Daoy (cell line): Measurements from ENCODE around the gene NOL9. TPM values are rescaled to one million over a fixed set of nuclear protein-coding genes. Genes with fewer than 3 reads are reported as not detected.
A peak's percentile ranks its signal among the peaks of the same experiment; 100 is the strongest.
"Not testable (repeated sequence)": the region's sequence is repeated elsewhere in the genome, so short reads cannot be mapped to it uniquely, and the experiment has no call there.

ENCODE experiments used
- DNase-seq: peaks from one replicate; pipeline ENCODE4 v3.0.0-alpha.2; 2015; ENCODE audit warnings: low read depth
- total RNA-seq: library from RNA; depleted of rRNA; stranded (reverse); fragments of >200 nt; shearing (Covaris generic); gene quantifications from 2 replicates; pipeline ENCODE4 v1.2.3, GENCODE V29; 2014; rRNA removed

NOL9 gene
- total RNA-seq = 29.9 and 42.1 TPM in 2 replicates

- peak; percentile 95 for DNase-seq
These were observed at the start of gene NOL9 for GRCh38 chr1:6554031-6554906. Gene NOL9, minus strand, starts transcription at chr1:6554513. Its CDS starts 11 bp downstream, at chr1:6554502.

GRCh38 chr1:6603238-6603914 lies 49.1 kb upstream of the NOL9 start:
- DNase-seq = peak; percentile 69

- DNase-seq = peak; percentile 95
These were observed 48.4 kb upstream of the NOL9 start, which contains the start of gene KLHL21 for GRCh38 chr1:6602669-6603237. Gene KLHL21, minus strand, starts transcription at chr1:6602869. Its CDS starts 52 bp downstream, at chr1:6602817.

GRCh38 chr1:6601923-6602668 lies 47.8 kb upstream of the NOL9 start:
- DNase-seq = no peak

- DNase-seq = peak; percentile 97
These were observed 47.0 kb upstream of the NOL9 start for GRCh38 chr1:6601049-6601922.

- DNase-seq = no peak
These were observed 46.2 kb upstream of the NOL9 start for GRCh38 chr1:6600410-6601048.

- not testable (repeated sequence) for DNase-seq
These were observed 45.7 kb upstream of the NOL9 start for GRCh38 chr1:6599991-6600390.

- DNase-seq = no peak
These were observed 45.0 kb upstream of the NOL9 start for GRCh38 chr1:6599141-6599975.

GRCh38 chr1:6597777-6598131 lies 43.4 kb upstream of the NOL9 start:
- no peak for DNase-seq

- DNase-seq = no peak
These were observed 42.8 kb upstream of the NOL9 start for GRCh38 chr1:6596886-6597776.

- DNase-seq = no peak
These were observed 42.0 kb upstream of the NOL9 start for GRCh38 chr1:6596351-6596750.

GRCh38 chr1:6594977-6595740 lies 40.8 kb upstream of the NOL9 start:
- no peak for DNase-seq

GRCh38 chr1:6593810-6594209 lies 39.5 kb upstream of the NOL9 start:
- DNase-seq = no peak

GRCh38 chr1:6592865-6593593 lies 38.7 kb upstream of the NOL9 start:
- DNase-seq = no peak

- no peak for DNase-seq
These were observed 38.1 kb upstream of the NOL9 start for GRCh38 chr1:6592441-6592840.

- DNase-seq = no peak
These were observed 37.3 kb upstream of the NOL9 start for GRCh38 chr1:6591644-6592043.

- no peak for DNase-seq
These were observed 36.9 kb upstream of the NOL9 start for GRCh38 chr1:6591222-6591621.
